Cardiac ventricle fibroblast (primary cell): ENCODE data around the gene TNFRSF17. TPM values are rescaled to one million over a fixed set of nuclear protein-coding genes. Genes with fewer than 3 reads are reported as not detected.

ENCODE experiments used
- total RNA-seq: library from RNA; depleted of rRNA; stranded (reverse); fragments of >200 nt; gene quantifications from 2 replicates; pipeline ENCODE4 v1.2.3, GENCODE V29; 2015

The TNFRSF17 gene
- not detected in 2 replicates for total RNA-seq

GRCh38 chr16:11964761-11965551 is at the start of gene TNFRSF17:
Gene TNFRSF17 (plus strand): TSS chr16:11965210. CDS start chr16:11965325, 115 bp downstream.

DNA sequence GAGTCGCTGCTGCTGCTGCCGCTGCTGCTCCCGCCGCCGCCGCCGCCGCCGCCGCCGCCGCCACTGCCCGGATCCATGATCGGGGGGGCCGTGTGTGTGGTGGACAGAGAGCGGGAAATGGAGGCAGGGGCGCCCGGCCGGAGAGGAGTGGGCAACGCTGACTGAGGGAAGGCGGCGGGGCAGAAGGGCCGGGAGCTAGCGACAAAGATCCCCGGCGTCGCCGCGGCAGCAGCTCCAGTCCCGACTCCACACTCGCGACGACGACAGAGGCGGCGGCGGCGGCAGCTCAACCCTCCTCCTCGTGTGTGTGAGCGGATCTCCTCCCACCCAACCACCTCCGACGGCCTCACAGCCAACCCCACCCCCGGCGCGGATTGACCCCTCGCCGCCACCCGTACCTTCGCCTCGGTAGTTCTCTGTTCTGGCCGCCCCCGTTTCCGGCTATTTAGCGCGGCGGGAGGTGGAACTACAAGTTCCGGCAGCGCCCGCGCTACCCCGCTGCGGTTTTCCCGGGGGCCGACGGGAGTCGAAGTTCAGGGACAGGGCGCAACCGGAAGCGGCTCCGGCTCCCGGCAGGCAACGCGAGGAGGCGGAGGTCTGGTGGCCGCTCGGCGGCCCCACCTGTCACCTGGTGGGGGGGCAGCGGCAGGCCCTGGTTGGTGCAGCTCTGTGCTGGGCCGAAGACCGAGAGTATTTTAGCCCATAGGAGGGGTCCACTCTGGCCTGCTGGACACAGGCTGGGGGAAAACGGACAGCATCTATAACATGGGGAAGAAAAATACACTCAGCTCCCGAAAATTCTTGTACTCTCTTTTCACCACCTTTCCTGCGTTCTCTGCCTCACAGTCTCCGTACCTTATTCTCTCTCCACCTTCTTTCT is 49.1 kb upstream of the TNFRSF17 start, which contains the start of gene GSPT1:
Gene GSPT1, minus strand, starts transcription at position 313 of the 880 bp plus-strand sequence. Its CDS starts 236 bp downstream, at position 77.

GRCh38 chr16:11941945-11942344 is 23.1 kb upstream of the TNFRSF17 start, which contains the start of gene NPIPB2:
Gene NPIPB2 (minus strand): TSS chr16:11942045. CDS start chr16:11942045, 0 bp downstream.

Other genes starting within 250 kb of the TNFRSF17 start
- 25.2 and 27.0 TPM in 2 replicates for gene TXNDC11, start 222.4 kb upstream of the TNFRSF17 start, total RNA-seq
- gene ZC3H7A, start 168.0 kb upstream of the TNFRSF17 start, total RNA-seq, result 41.0 and 45.5 TPM in 2 replicates
- gene RSL1D1, start 113.7 kb upstream of the TNFRSF17 start, total RNA-seq, result 171 and 252 TPM in 2 replicates
- 52.0 and 67.6 TPM in 2 replicates for gene GSPT1, start 49.3 kb upstream of the TNFRSF17 start, total RNA-seq
- gene NPIPB2, start 23.2 kb upstream of the TNFRSF17 start, total RNA-seq, result 1.1 and 7.0 TPM in 2 replicates
- 13.7 and 14.1 TPM in 2 replicates for gene SNX29, start 11.5 kb downstream of the TNFRSF17 start, total RNA-seq